ENCODE results near the gene CR1L. TPM values are rescaled to one million over a fixed set of nuclear protein-coding genes. Genes with fewer than 3 reads are reported as not detected.

Gene CR1L
- total RNA-seq, 4 donors from 2014 or later, result not detected

DNA sequence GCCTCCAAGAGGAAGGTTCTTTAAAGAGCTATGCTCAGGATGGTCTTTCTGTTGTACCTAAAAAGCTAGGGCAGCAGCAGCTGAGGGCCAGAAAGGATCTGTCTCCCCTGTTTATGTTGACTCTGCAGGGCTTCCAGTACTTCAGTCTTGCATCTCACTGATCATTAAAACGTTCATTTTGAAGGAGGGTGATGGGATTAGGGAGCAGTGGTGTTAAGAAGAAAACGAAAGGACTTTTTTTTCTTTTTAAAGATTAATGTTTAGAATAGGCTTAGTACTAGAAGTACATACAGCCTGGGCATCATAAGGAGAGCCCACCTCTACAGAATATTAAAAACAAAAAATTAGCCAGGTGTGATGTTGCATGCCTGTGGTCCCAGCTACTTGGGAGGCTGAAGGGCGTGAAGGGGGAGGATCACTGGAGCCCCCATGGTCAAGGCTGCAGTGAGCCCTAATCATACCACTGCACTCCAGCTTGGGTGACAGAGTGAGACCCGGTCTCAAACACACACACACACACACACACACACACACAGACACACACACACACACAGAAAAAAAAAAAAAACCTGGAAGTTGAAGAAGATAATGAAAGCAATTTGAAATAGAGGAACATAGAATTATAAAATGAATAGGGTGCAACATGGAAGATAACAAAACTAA is 2.9 kb downstream of the CR1L start:
- no peak overlapping the region for H3K27ac ChIP-seq
- in situ Hi-C loops (cut with MboI; ENCODE audit: low sequenced_read_pairs in 4 of 4) (no loop called here), intact Hi-C loops (cut with DNase I; ENCODE audit: low total_unique reads) (no loop called here)
- H3K9me3 ChIP-seq, result no peaks in the 10 kb centered on the region
- H3K4me1 ChIP-seq, result peaks cover 3 to 11% of the 10 kb centered on the region in 2 donors
- peaks cover 0 to 4% (median 0%) of the 10 kb centered on the region in 3 donors for H3K27me3 ChIP-seq
- DNase-seq, result no peak
- ATAC-seq, result no peak
- no peak overlapping the region for H3K4me3 ChIP-seq
- TF ChIP-seq CTCF (IDR thresholded peaks at IDR 0.05 in 4 of 5, conservative IDR thresholded peaks at IDR 0.05 in 1 of 5) (no peak), POLR2A (IDR thresholded peaks at IDR 0.05) (no peak)
- no peaks in the 10 kb centered on the region for H3K36me3 ChIP-seq

GRCh38 chr1:207648334-207649209 is 3.6 kb downstream of the CR1L start:
- H3K36me3 ChIP-seq, result no peaks in the 10 kb centered on the region
- TF ChIP-seq CTCF (IDR thresholded peaks at IDR 0.05 in 4 of 5, conservative IDR thresholded peaks at IDR 0.05 in 1 of 5) (no peak), POLR2A (IDR thresholded peaks at IDR 0.05) (no peak)
- intact Hi-C loops (cut with DNase I; ENCODE audit: low total_unique reads), result no loop called here
- H3K4me3 ChIP-seq, result no peak overlapping the region
- no peaks in the 10 kb centered on the region for H3K9me3 ChIP-seq
- no peak for DNase-seq
- in situ Hi-C loops (cut with MboI; ENCODE audit: low sequenced_read_pairs in 4 of 4), result no loop called here
- peaks cover 3 to 11% of the 10 kb centered on the region in 2 donors for H3K4me1 ChIP-seq
- H3K27me3 ChIP-seq, result peaks cover 0 to 4% (median 0%) of the 10 kb centered on the region in 3 donors
- no peak for ATAC-seq
- no peak overlapping the region for H3K27ac ChIP-seq

- no peak for ATAC-seq
- intact Hi-C loops (cut with DNase I; ENCODE audit: low total_unique reads), result no loop called here
- in situ Hi-C loops (cut with MboI; ENCODE audit: low sequenced_read_pairs in 4 of 4), result no loop called here
Measured at GRCh38 chr1:207649210-207649753, 4.3 kb downstream of the CR1L start.

More at GRCh38 chr1:207649210-207649753, 4.3 kb downstream of the CR1L start:
- DNase-seq, result no peak
- Histone ChIP-seq H3K9me3 (no peaks in the 10 kb centered on the region), H3K4me1 (peaks cover 2 to 11% of the 10 kb centered on the region in 2 donors), H3K36me3 (no peaks in the 10 kb centered on the region), H3K4me3 (no peak overlapping the region), H3K27ac (no peak overlapping the region), H3K27me3 (no peaks in the 10 kb centered on the region)
- TF ChIP-seq CTCF (IDR thresholded peaks at IDR 0.05 in 4 of 5, conservative IDR thresholded peaks at IDR 0.05 in 1 of 5) (no peak), POLR2A (IDR thresholded peaks at IDR 0.05) (no peak)

Data from gastrocnemius medialis (tissue), 4 donors.